Stimulated activated naive CD8-positive, alpha-beta T cell treated with anti-CD3 and anti-CD28 coated beads, Interleukin-15, Interleukin-2, amounts not matched to agents 100 ng/mL and 50 ng/mL, for 24 hours (primary cell): ENCODE data around the gene BRAF.
"Not testable (repeated sequence)": the region's sequence is repeated elsewhere in the genome, so short reads cannot be mapped to it uniquely, and the experiment has no call there.

Experiments
- H3K27ac Mint-ChIP-seq: one replicate; pipeline ENCODE4 v1.8.0; 2021; ENCODE audit warnings: mild to moderate bottlenecking, mixed read lengths
- H3K27me3 Mint-ChIP-seq: one replicate; pipeline ENCODE4 v1.8.0; 2021; ENCODE audit warnings: mixed read lengths
- H3K36me3 Mint-ChIP-seq: one replicate; pipeline ENCODE4 v1.8.0; 2021; ENCODE audit warnings: low read depth, mixed read lengths
- H3K4me1 Mint-ChIP-seq: one replicate; pipeline ENCODE4 v1.8.0; 2021; ENCODE audit warnings: low read depth, mixed read lengths
- H3K4me3 Mint-ChIP-seq: one replicate; pipeline ENCODE4 v1.8.0; 2021; ENCODE audit warnings: mild to moderate bottlenecking, mixed read lengths
- H3K9me3 Mint-ChIP-seq: one replicate; pipeline ENCODE4 v1.8.0; 2021; ENCODE audit warnings: mixed read lengths

BRAF gene

DNA sequence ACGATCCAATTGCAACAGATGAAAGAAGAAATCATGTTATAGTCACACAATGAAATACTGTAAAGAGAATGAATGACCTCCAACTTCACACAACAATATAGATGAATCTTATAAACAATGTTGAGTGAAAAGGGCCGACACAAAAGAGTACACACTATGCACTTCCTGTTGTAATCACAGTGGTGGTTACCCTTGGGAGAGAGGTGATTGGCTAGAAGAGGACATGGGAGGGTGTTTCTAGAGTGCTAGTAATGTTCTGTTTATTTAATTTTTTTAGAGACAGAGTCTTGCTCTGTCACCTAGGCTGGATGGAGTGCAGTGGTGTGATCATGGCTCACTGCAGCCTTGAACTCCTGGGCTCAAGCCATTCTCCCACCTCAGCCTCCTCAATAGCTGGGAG lies 145.8 kb downstream of the BRAF start:
- no peak overlapping the region for H3K4me3 Mint-ChIP-seq

DNA sequence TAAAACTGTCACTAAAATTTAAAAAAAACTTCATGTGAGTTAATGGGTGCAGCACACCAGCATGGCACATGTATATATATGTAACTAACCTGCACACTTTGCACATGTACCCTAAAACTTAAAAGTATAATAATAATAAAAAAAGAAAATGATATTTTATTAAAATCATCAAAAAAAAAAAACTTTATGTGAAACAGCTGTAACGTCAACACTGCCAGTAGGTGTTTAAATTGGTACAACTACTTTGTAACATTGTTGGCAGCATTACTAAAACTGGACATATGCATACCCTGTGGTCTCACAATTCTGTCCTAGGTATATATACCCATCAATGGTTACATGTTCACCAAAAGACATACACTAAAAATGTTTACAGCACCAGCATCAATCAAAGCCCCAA lies 146.2 kb downstream of the BRAF start:
- Mint-ChIP-seq H3K4me3 (no peak overlapping the region), H3K9me3 (no peaks in the 10 kb centered on the region), H3K4me1 (no peaks in the 10 kb centered on the region), H3K36me3 (peaks cover 31% of the 10 kb centered on the region), H3K27me3 (no peaks in the 10 kb centered on the region), H3K27ac (no peak overlapping the region)

More for the DNA sequence above, 145.8 kb downstream of the BRAF start:
- Mint-ChIP-seq H3K36me3 (peaks cover 27% of the 10 kb centered on the region), H3K4me1 (no peaks in the 10 kb centered on the region), H3K27me3 (no peaks in the 10 kb centered on the region), H3K27ac (no peak overlapping the region), H3K9me3 (no peaks in the 10 kb centered on the region)

DNA sequence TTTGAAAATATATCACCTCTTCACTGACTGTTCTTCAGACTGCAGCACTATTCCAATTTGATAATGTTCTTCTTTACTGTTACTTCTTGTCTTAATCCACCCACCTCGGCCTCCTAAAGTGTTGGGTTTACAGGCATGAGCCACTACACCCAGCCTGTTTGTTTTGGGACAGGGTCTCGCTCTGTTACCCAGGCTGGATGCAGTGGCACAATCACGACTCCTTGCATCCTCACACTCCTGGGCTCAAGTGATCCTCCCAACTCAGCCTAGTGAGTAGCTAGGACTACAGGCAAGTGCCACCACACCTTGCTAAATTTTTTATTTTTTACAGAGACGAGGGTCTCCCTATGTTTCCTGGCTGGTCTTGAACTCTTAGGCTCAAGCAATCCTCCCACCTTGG lies 150.4 kb downstream of the BRAF start:
- no peak overlapping the region for H3K27ac Mint-ChIP-seq
- H3K27me3 Mint-ChIP-seq: no peaks in the 10 kb centered on the region
- H3K36me3 Mint-ChIP-seq: peaks cover 52% of the 10 kb centered on the region
- no peaks in the 10 kb centered on the region for H3K4me1 Mint-ChIP-seq
- no peak overlapping the region for H3K4me3 Mint-ChIP-seq
- H3K9me3 Mint-ChIP-seq: no peaks in the 10 kb centered on the region

DNA sequence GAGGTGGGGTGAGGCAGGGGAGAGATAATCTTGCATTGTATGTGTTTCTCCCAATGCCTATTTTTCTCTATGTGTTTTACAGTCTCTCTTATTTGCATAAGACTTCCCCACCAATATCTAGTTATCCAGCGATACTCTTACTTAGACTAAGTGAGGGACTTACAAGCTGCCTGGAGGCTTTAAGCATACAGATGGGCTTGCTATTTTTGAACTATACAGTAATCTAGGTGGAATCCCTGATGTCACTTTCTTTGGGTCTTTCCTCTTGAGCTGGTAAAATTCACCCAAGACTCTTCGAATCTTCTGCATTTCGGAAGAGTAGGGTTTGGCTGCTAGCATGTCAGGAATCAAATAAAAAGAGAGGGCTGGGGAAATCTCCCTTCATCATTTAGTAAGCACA lies 151.6 kb downstream of the BRAF start:
- H3K27me3 Mint-ChIP-seq: no peaks in the 10 kb centered on the region
- H3K9me3 Mint-ChIP-seq: no peaks in the 10 kb centered on the region
- peaks cover 50% of the 10 kb centered on the region for H3K36me3 Mint-ChIP-seq
- no peak overlapping the region for H3K27ac Mint-ChIP-seq
- no peaks in the 10 kb centered on the region for H3K4me1 Mint-ChIP-seq
- no peak overlapping the region for H3K4me3 Mint-ChIP-seq

DNA sequence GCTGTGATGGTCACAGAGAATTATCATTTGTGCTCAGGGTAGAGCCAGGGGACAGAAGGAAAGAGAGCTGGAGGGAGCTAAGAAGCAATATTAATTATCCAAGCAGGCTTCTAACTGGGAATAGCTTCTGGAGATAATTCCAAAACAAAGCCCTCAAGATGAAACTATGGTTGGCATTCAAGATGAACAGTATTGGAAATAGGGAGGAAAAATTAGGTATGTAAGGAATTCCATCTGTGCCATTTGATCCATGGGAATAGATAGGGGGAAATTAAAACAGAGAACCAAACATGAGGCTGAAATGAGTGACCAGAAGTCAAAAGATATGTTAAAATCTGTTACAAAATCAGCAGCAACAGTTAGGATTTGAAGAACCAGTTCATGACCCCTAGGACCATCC lies 152.9 kb downstream of the BRAF start:
- Mint-ChIP-seq H3K36me3 (peaks cover 59% of the 10 kb centered on the region), H3K4me3 (no peak overlapping the region), H3K9me3 (no peaks in the 10 kb centered on the region), H3K4me1 (no peaks in the 10 kb centered on the region), H3K27ac (no peak overlapping the region), H3K27me3 (no peaks in the 10 kb centered on the region)

DNA sequence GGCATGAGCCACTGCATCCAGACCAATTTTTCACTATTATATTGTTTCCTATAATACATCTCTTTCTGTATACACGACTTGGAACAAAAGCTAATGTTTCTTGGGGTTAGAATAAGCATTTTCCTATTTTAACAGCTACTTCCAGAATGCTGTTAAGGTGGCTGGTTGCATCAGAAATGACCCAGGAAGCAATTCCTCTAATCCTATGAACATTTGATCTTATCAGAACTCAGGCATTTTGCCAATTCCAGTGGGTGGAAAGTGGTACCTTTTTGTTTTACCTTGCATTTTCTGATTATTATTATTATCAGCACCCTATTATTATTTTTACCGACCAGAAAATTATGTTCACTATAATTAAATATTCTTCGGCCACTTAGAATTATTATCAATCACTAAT lies 154.9 kb downstream of the BRAF start:
- no peaks in the 10 kb centered on the region for H3K27me3 Mint-ChIP-seq
- peaks cover 59% of the 10 kb centered on the region for H3K36me3 Mint-ChIP-seq
- H3K4me1 Mint-ChIP-seq: no peaks in the 10 kb centered on the region
- H3K4me3 Mint-ChIP-seq: no peak overlapping the region
- no peak overlapping the region for H3K27ac Mint-ChIP-seq
- H3K9me3 Mint-ChIP-seq: no peaks in the 10 kb centered on the region

DNA sequence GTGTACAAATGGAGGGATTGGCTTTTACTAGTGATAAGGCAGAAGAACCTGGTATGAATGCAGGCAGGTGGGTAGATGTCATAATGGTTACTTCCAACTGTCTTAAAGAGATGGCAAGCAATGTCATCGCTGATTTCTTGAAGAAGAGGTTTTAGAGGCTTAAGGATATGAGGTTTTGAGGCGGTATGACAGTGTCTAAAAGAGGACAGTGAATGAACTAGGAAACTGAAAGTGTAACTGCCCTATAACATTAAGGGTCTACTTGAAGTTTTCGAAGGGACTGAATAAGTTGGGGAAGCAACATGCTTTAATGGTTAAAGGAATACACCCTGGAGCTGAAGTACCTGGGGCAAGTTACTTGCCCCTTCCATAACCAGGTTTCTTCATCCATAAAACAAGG lies 157.3 kb downstream of the BRAF start:
- Mint-ChIP-seq H3K36me3 (peaks cover 45% of the 10 kb centered on the region), H3K4me3 (no peak overlapping the region), H3K4me1 (no peaks in the 10 kb centered on the region), H3K27ac (no peak overlapping the region), H3K9me3 (no peaks in the 10 kb centered on the region), H3K27me3 (no peaks in the 10 kb centered on the region)

DNA sequence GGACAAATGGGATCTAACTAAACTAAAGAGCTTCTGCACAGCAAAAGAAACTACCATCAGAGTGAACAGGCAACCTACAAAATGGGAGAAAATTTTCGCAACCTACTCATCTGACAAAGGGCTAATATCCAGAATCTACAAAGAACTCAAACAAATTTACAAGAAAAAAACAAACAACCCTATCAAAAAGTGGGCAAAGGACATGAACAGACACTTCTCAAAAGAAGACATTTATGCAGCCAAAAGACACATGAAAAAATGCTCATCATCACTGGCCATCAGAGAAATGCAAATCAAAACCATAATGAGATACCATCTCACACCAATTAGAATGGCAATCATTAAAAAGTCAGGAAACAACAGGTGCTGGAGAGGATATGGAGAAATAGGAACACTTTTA lies 159.3 kb downstream of the BRAF start:
- not testable (repeated sequence) for H3K27ac Mint-ChIP-seq, H3K9me3 Mint-ChIP-seq, H3K4me1 Mint-ChIP-seq, H3K27me3 Mint-ChIP-seq, H3K4me3 Mint-ChIP-seq
- H3K36me3 Mint-ChIP-seq: peaks cover 42% of the 10 kb centered on the region

DNA sequence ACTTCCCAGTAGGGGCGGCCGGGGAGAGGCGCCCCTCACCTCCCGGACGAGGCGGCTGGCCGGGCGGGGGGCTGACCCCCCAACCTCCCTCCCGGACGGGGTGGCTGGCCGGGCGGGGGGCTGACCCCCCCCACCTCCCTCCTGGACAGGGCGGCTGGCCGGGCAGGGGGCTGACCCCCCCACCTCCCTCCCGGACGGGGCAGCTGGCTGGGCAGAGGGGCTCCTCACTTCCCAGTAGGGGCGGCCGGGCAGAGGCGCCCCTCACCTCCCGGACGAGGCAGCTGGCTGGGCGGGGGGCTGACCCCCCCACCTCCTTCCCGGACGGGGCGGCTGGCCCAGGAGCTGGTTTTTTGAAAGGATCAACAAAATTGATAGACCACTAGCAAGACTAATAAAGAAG lies 161.6 kb downstream of the BRAF start:
- not testable (repeated sequence) for H3K27ac Mint-ChIP-seq, H3K4me1 Mint-ChIP-seq, H3K27me3 Mint-ChIP-seq, H3K9me3 Mint-ChIP-seq, H3K4me3 Mint-ChIP-seq
- H3K36me3 Mint-ChIP-seq: peaks cover 43% of the 10 kb centered on the region

DNA sequence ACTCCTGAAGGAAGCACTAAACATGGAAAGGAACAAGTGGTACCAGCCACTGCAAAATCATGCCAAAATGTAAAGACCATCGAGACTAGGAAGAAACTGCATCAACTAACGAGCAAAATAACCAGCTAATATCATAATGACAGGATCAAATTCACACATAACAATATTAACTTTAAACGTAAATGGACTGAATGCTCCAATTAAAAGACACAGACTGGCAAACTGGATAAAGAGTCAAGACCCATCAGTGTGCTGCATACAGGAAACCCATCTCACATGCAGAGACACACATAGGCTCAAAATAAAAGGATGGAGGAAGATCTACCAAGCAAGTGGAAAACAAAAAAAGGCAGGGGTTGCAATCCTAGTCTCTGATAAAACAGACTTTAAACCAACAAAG lies 163.4 kb downstream of the BRAF start:
- peaks cover 28% of the 10 kb centered on the region for H3K36me3 Mint-ChIP-seq
- not testable (repeated sequence) for H3K27me3 Mint-ChIP-seq, H3K27ac Mint-ChIP-seq, H3K4me3 Mint-ChIP-seq, H3K9me3 Mint-ChIP-seq, H3K4me1 Mint-ChIP-seq

DNA sequence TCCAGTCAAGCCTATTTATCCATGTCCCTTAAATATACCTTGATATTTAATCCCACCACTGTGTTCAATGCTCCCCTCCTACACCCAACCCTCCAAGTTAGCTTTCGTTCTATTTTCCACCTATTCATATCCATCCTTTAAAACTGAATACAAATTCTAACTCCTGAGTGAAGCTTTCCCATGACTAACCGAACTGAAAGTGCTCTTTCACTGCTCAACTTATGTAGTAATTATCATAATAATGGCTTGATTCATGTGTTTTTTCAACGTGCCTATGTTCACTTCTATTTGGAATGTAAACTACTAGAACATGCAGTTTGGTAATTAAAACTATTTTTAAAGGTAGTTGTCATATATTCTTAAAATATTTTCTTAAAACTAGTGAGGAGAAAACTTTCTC lies 170.2 kb downstream of the BRAF start:
- H3K36me3 Mint-ChIP-seq: peaks cover 20% of the 10 kb centered on the region
- no peaks in the 10 kb centered on the region for H3K9me3 Mint-ChIP-seq
- H3K4me1 Mint-ChIP-seq: no peaks in the 10 kb centered on the region
- H3K27ac Mint-ChIP-seq: no peak overlapping the region
- H3K27me3 Mint-ChIP-seq: no peaks in the 10 kb centered on the region
- H3K4me3 Mint-ChIP-seq: no peak overlapping the region

DNA sequence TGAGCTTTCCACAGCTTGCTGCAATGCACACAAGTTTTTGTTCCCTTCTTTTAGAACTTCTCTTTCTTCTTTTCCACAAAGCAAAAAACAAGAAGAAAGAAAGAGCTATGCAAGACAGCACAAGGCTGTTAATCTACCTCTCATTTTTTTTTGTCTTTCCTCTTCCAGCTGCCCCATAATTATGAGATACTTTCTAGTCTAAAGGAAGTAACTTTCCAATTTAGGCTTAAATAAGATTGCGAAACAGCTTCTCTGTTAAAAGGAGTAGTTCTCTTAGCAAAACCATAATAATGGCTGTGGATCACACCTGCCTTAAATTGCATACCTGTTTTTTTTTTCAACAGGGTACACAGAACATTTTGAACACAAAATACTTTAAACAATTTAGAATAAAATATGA lies 172.2 kb downstream of the BRAF start:
- Mint-ChIP-seq H3K27ac (no peak overlapping the region), H3K9me3 (no peaks in the 10 kb centered on the region), H3K4me1 (no peaks in the 10 kb centered on the region), H3K4me3 (no peak overlapping the region), H3K27me3 (no peaks in the 10 kb centered on the region), H3K36me3 (peaks cover 29% of the 10 kb centered on the region)

DNA sequence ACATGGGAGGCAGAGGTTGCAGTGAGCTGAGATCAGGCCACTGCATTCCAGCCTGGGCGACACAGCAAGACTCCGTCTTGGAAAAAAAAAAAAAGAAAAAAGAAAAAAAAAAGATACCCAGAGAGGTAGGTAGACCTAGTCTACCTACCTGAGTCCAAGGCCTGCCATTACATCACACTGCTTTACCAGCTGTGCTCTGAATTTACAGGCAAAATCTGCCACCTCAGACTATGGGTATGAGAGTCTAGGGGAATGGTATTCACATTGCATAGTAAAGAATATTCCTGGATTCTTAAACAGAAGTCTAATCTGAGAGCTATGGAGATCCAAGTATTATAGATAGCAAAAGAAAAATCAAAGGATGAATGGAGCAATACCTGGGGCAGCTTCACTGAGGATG lies 178.0 kb downstream of the BRAF start:
- H3K27me3 Mint-ChIP-seq: no peaks in the 10 kb centered on the region
- H3K36me3 Mint-ChIP-seq: peaks cover 45% of the 10 kb centered on the region
- H3K27ac Mint-ChIP-seq: no peak overlapping the region
- no peak overlapping the region for H3K4me3 Mint-ChIP-seq
- H3K4me1 Mint-ChIP-seq: no peaks in the 10 kb centered on the region
- H3K9me3 Mint-ChIP-seq: no peaks in the 10 kb centered on the region

DNA sequence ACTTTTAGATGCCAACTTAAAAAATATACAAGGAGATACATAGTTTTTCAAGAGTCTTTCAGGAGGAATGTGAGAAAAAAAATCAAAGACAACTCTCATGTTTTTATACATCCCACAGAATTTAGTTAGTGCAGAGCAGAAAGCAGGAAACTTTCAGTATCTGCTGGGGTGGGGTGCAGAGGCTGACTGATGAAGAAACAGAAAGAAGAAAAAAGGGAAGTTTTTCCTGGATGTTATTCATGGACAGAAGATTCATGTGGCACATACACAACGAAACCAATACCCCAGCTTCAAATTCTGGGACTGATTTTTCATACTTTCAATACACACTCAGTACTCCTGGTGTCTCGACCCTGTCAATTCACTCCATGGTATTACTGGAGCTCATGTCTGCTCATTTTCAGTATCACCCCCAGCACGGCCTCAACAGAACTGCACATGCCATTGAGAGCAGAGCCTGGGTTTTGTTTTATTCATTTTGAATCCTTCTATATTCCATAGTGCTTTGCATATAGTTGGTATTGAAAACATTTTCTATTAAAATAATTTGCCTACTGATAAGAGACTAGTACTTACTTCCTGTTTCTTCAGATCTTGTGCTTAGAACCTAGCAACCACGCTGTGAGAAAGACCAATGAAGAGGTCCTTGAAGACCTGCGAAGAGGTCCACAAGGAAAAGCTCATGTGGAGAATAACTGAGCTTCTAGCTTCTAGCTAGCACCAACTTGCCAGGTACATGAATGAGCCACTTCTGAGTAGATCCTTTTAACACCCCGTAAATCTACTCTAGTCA lies 179.3 kb downstream of the BRAF start:
- Mint-ChIP-seq H3K9me3 (no peaks in the 10 kb centered on the region), H3K27me3 (no peaks in the 10 kb centered on the region), H3K4me3 (no peak overlapping the region), H3K4me1 (no peaks in the 10 kb centered on the region), H3K27ac (no peak overlapping the region), H3K36me3 (peaks cover 45% of the 10 kb centered on the region)

DNA sequence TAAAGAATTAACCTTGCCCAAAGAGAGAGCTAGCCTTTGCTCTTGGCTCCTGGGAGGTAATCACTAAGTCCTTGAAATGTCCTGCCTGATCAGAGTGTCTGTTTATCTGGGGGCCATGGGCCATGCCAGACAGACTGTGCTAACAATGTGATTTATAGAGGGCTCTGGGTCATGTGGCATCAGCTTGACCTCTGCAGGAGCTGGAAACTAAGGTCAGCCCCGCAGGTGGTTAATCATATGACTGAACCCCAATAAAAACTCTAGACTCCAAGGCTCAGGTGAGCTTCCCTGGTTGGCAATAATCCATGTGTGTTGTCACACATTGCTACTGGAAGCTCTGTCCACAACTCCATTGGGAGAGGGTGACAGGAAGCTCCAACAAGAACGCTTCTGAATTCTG lies 180.7 kb downstream of the BRAF start:
- Mint-ChIP-seq H3K9me3 (no peaks in the 10 kb centered on the region), H3K36me3 (peaks cover 48% of the 10 kb centered on the region), H3K4me3 (no peak overlapping the region), H3K4me1 (no peaks in the 10 kb centered on the region), H3K27ac (no peak overlapping the region), H3K27me3 (no peaks in the 10 kb centered on the region)

DNA sequence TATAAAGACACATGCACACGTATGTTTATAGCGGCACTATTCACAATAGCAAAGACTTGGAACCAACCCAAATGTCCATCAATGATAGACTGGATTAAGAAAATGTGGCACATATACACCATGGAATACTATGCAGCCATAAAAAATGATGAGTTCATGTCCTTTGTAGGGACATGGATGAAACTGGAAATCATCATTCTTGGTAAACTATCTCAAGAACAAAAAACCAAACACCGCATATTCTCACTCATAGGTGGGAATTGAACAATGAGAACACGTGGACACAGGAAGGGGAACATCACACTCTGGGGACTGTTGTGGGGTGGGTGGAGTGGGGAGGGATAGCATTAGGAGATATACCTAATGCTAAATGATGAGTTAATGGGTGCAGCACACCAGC lies 181.5 kb downstream of the BRAF start:
- not testable (repeated sequence) for H3K27ac Mint-ChIP-seq, H3K4me3 Mint-ChIP-seq, H3K4me1 Mint-ChIP-seq, H3K9me3 Mint-ChIP-seq, H3K27me3 Mint-ChIP-seq
- peaks cover 46% of the 10 kb centered on the region for H3K36me3 Mint-ChIP-seq
